ENCODE measurements around the gene SLC30A9. TPM values are rescaled to one million over a fixed set of nuclear protein-coding genes. Genes with fewer than 3 reads are reported as not detected.

Gene SLC30A9
- total RNA-seq = 49.2 and 69.7 TPM in 2 replicates

GRCh38 chr4:41990365-41991111, at the start of gene SLC30A9:
Gene SLC30A9, plus strand, starts transcription at chr4:41990530. Its CDS starts 122 bp downstream, at chr4:41990652.

GRCh38 chr4:41981456-41981855, 8.9 kb upstream of the SLC30A9 start, which contains the start of gene DCAF4L1:
Gene DCAF4L1, plus strand, starts transcription at chr4:41981756. Its CDS starts 37 bp downstream, at chr4:41981793.

Other genes starting within 250 kb of the SLC30A9 start
- gene PHOX2B, start 241.8 kb upstream of the SLC30A9 start, total RNA-seq = not detected in 2 replicates
- gene TMEM33, start 55.1 kb upstream of the SLC30A9 start, total RNA-seq = 119 and 155 TPM in 2 replicates
- gene DCAF4L1, start 8.8 kb upstream of the SLC30A9 start, total RNA-seq = 0.34 and 0.36 TPM in 2 replicates
- gene BEND4, start 162.1 kb downstream of the SLC30A9 start, total RNA-seq = not detected in 2 replicates

All from nasal cavity respiratory epithelium epithelial cell of viscerocranial mucosa (primary cell).